Pancreas (tissue), 10 donors: ENCODE measurements around the gene RAB3IL1. TPM values are rescaled to one million over a fixed set of nuclear protein-coding genes. Genes with fewer than 3 reads are reported as not detected.
"Not testable (repeated sequence)": the region's sequence is repeated elsewhere in the genome, so short reads cannot be mapped to it uniquely, and the experiment has no call there.

ENCODE experiments used
- ATAC-seq, 4 donors: fragments of 200-7000 bp; cut with Tn5 transposase; one replicate each; pipeline versions ENCODE4 v1.8.0 to v1.9.1; 2020; ENCODE audit warnings: mild to moderate bottlenecking in 4 of 4, moderate library complexity in 4 of 4
- DNase-seq, 6 donors: peaks; one replicate each; pipeline ENCODE4 v3.0.0-alpha.2; 2020
- FAIRE-seq: peaks from 2 replicates; lab custom pipeline; 2012; peaks lifted over from hg19 to GRCh38; lab: Jason Lieb, UNC
- H3K27ac ChIP-seq, 4 donors: fragments of 200-600 bp; sonication (generic); 1 replicate in 3 of 4; 2 replicates in 1 of 4; pipeline versions ENCODE4 v1.5.0 to v1.8.0; 2020
- H3K27me3 ChIP-seq, 4 donors: fragments of 200-600 bp; one replicate each; pipeline ENCODE4 v1.8.0; 2021
- H3K36me3 ChIP-seq, 3 donors: fragments of 200-600 bp; sonication (generic) in 1 of 3; one replicate each; pipeline versions ENCODE4 v1.5.0 to v1.8.0; 2020 to 2021
- H3K4me1 ChIP-seq, 3 donors: fragments of 200-600 bp; one replicate each; pipeline ENCODE4 v1.8.0; 2021
- H3K4me3 ChIP-seq, 4 donors: fragments of 200-600 bp; sonication (generic) in 2 of 4; one replicate each; pipeline versions ENCODE4 v1.5.0 to v1.8.0; 2020 to 2021
- H3K9me3 ChIP-seq, 4 donors: fragments of 200-600 bp; one replicate each; pipeline ENCODE4 v1.8.0; 2021
- CTCF ChIP-seq, 4 donors: fragments of 200-600 bp; sonication (generic) in 3 of 4; IDR thresholded peaks; one replicate each; pipeline versions ENCODE4 v1.5.0 to v1.8.0; 2021; ENCODE audit warnings: antibody characterized with exemption in 4 of 4
- WGBS, 2 donors: extraction: QIAGEN DNeasy Blood & Tissue Kit; methylation state at CpG; one replicate each; pipeline ENCODE4 v1.1.7; 2013; 5-methylcytosine and 5-hydroxymethylcytosine counted together
- intact Hi-C, 3 donors: fragments of 100-400 bp; cut with DNase I; formaldehyde crosslinking; loops; one replicate each; pipeline versions ENCODE4 v1.11.1 to v1.14.2; 2022
- polyA plus RNA-seq, 2 donors: library from polyadenylated mRNA; stranded (reverse); fragments of 200-250 nt; gene quantifications; one replicate each; pipeline ENCODE4 v1.2.3, GENCODE V29; 2013
- total RNA-seq, 6 donors: library from RNA; stranded (reverse); fragmentation: NEBNext Ultra II Directional in 4 of 6; extraction: Animal tissue kit (Norgen Biotek cat#: 25700) in 4 of 6; gene quantifications; one replicate each; pipeline versions ENCODE4 v1.2.1 to v1.2.4, GENCODE V29; 2021 to 2023
- donor health status: healthy with polysubstance abuse.
- donor health status: DM: no; HTN: no; CAD: no; lungs with moderate emphysema.
- donor health status: DM: no; HTN: no; CAD: no.
- donor health status: control.
- donor health status: control.
- donor health status: Bipolar disorder and iron deficiency.
- donor health status: DM: yes; HTN: yes; CAD: no.
- donor health status: DM: no; HTN: no; CAD: no.
- donor health status: DM: no; HTN: no; CAD: no.
- donor health status: DM: yes; HTN: yes; CAD: no.

RAB3IL1 gene, protein sequence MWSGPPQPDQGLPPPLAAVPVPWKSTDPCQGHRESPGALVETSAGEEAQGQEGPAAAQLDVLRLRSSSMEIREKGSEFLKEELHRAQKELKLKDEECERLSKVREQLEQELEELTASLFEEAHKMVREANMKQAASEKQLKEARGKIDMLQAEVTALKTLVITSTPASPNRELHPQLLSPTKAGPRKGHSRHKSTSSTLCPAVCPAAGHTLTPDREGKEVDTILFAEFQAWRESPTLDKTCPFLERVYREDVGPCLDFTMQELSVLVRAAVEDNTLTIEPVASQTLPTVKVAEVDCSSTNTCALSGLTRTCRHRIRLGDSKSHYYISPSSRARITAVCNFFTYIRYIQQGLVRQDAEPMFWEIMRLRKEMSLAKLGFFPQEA
- total RNA-seq (1 to 10 TPM; 1.9 to 5.6 (median 2.6) TPM), polyA plus RNA-seq (1 to 10 TPM; 3.4 to 4.2 TPM)

- H3K27ac ChIP-seq = peak within 1 kb of the TSS in 2 of 4 donors; percentile 8 to 15
- DNase-seq (peak in 5 of 6 donors; percentile 45 to 80 (median 52)), FAIRE-seq (no peak), ATAC-seq (peak; percentile 80 to 93 (median 84))
- H3K9me3 ChIP-seq = no peaks in the 10 kb centered on the region
- H3K4me3 ChIP-seq = peak within 1 kb of the TSS; percentile 45 to 59 (median 50)
- no peaks in the 10 kb centered on the region for H3K4me1 ChIP-seq
- no peaks in the 10 kb centered on the region for H3K27me3 ChIP-seq
- TF ChIP-seq CTCF (IDR thresholded peaks at IDR 0.05) = no peak
- intact Hi-C loops = no loop called here
- 1 to 3% methylated on average over 31 to 74 of the region's 74 CpGs for WGBS, 2 donors
- H3K36me3 ChIP-seq = no peaks in the 10 kb centered on the region
Measured at GRCh38 chr11:61917334-61918109, at the start of gene RAB3IL1. Gene RAB3IL1, minus strand, starts transcription at chr11:61917566. Its CDS starts 199 bp downstream, at chr11:61917367.

GRCh38 chr11:61966734-61967115 is 49.4 kb upstream of the RAB3IL1 start:
- H3K4me1 ChIP-seq = peaks cover 24 to 51% (median 37%) of the 10 kb centered on the region in 3 donors
- WGBS, 2 donors = 0% methylated on average over 13 of the region's 13 CpGs
- peaks cover 0 to 27% (median 10%) of the 10 kb centered on the region in 3 donors for H3K36me3 ChIP-seq
- TF ChIP-seq CTCF (IDR thresholded peaks at IDR 0.05) = no peak
- ATAC-seq = no peak
- H3K9me3 ChIP-seq = no peaks in the 10 kb centered on the region
- peak overlapping the region; percentile 97 to 99 (median 98) for H3K27ac ChIP-seq
- intact Hi-C loops = no loop called here
- no peak for FAIRE-seq
- H3K4me3 ChIP-seq = peak overlapping the region; percentile 63 to 91 (median 73)
- no peaks in the 10 kb centered on the region for H3K27me3 ChIP-seq
- DNase-seq = peak; percentile 39 to 69 (median 52)

DNA sequence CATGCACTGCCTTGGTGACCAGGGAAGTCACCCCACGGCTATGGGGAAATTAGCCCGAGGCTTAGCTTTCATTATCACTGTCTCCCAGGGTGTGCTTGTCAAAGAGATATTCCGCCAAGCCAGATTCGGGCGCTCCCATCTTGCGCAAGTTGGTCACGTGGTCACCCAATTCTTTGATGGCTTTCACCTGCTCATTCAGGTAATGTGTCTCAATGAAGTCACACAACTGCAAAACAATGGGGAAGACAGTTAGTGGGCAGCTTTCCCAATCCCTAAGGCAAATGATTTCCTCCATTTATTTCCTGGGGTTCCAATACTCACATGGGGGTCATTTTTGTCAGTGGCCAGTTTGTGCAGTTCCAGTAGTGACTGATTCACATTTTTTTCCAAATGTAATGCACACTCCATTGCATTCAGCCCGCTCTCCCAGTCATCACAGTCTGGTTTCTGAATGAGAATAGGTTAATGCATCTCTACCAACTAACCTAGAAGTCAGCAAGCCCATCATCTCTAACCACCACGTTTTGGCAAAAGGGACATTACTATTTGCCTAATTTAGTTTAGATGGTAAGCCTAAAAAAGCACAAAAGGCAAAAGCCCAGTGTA is 47.4 kb upstream of the RAB3IL1 start:
- H3K27ac ChIP-seq = peak overlapping the region in 2 of 4 donors; percentile 99
- H3K9me3 ChIP-seq, H3K27me3 ChIP-seq, ATAC-seq, intact Hi-C loops, FAIRE-seq: not testable (repeated sequence)
- peak overlapping the region; percentile 63 to 91 (median 73) for H3K4me3 ChIP-seq
- 24 to 27% methylated on average over 9 of the region's 9 CpGs for WGBS, 2 donors
- DNase-seq = peak in 2 of 6 donors; percentile 36 to 56
- H3K36me3 ChIP-seq = peaks cover 0 to 27% (median 10%) of the 10 kb centered on the region in 3 donors
- peaks cover 6 to 34% (median 18%) of the 10 kb centered on the region in 3 donors for H3K4me1 ChIP-seq

DNA sequence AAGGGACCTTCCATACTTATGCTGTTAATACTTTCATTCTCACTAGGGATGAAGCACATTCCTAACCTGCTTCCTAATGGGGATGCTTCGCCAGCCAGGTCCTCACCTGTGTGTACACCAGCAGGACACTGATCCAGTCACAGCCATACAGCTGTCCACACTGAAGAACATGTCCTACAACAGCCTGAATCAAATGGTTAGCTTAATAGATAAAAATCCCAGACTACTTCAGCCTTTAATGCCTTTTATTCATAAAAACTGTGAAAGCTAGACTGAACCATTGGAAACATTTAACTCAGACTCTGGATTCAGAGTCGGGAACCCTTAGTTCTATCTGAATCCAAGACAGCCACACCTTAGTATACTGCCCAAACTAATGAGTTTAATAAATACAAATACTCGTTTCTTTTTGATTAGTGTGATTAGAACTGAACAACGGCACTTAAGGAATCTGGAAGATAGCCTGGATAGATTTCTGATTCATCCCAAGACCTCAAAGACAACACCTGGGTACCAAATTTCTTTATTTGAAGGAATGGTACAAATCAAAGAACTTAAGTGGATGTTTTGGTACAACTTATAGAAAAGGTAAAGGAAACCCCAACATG is 46.8 kb upstream of the RAB3IL1 start:
- peaks cover 0 to 27% (median 10%) of the 10 kb centered on the region in 3 donors for H3K36me3 ChIP-seq
- H3K27ac ChIP-seq = peak overlapping the region in 2 of 4 donors; percentile 99
- H3K4me3 ChIP-seq = peak overlapping the region in 2 of 4 donors; percentile 69 to 91
- FAIRE-seq = no peak
- H3K4me1 ChIP-seq = peaks cover 3 to 28% (median 15%) of the 10 kb centered on the region in 3 donors
- no peak for ATAC-seq
- intact Hi-C loops = no loop called here
- no peaks in the 10 kb centered on the region for H3K27me3 ChIP-seq
- H3K9me3 ChIP-seq = no peaks in the 10 kb centered on the region
- TF ChIP-seq CTCF (IDR thresholded peaks at IDR 0.05) = no peak
- WGBS, 2 donors = 48 to 49% methylated on average over 4 of the region's 4 CpGs
- peak in 2 of 6 donors; percentile 16 to 24 for DNase-seq
